NT2/D1 (cell line): ENCODE results near the gene AZU1.

Source experiments
- DNase-seq: peaks from one replicate; pipeline ENCODE4 v3.0.0-alpha.2; 2011; ENCODE audit warnings: low read depth, low spot score
- H3K27me3 ChIP-seq: 2 replicates; pipeline ENCODE4 v1.6.0; 2011; ENCODE audit warnings: mild to moderate bottlenecking; ENCODE audit not compliant: insufficient read length, insufficient read depth
- H3K36me3 ChIP-seq: 2 replicates; pipeline ENCODE4 v1.6.1; 2011; ENCODE audit warnings: mild to moderate bottlenecking, low read length, mixed read lengths; ENCODE audit not compliant: insufficient read depth, insufficient read length
- H3K4me1 ChIP-seq: 2 replicates; pipeline ENCODE4 v1.5.1; 2011; ENCODE audit not compliant: insufficient read depth, insufficient read length
- H3K4me3 ChIP-seq: 2 replicates; pipeline ENCODE4 v1.5.1; 2011; ENCODE audit warnings: low read depth; ENCODE audit not compliant: insufficient read length
- H3K9ac ChIP-seq: 2 replicates; pipeline ENCODE4 v1.6.0; 2011; ENCODE audit warnings: low read depth; ENCODE audit not compliant: insufficient read length
- H3K9me3 ChIP-seq: 2 replicates; pipeline ENCODE4 v1.5.1; 2011; ENCODE audit warnings: mild to moderate bottlenecking, low read length; ENCODE audit not compliant: insufficient read depth
- SUZ12 ChIP-seq: IDR thresholded peaks from 2 replicates; pipeline ENCODE4 v1.6.1; 2011; ENCODE audit not compliant: insufficient read length, insufficient read depth; ENCODE audit errors: extremely low read depth
- YY1 ChIP-seq: IDR thresholded peaks from 2 replicates; pipeline ENCODE4 v1.6.1; 2011; ENCODE audit not compliant: insufficient read length, insufficient read depth
- ZNF274 ChIP-seq: IDR thresholded peaks from 2 replicates; pipeline ENCODE4 v1.6.1; 2011; ENCODE audit warnings: mild to moderate bottlenecking, low read depth, low read length

The AZU1 gene

GRCh38 chr19:827710-828321 is at the start of gene AZU1:
Gene AZU1, plus strand, starts transcription at chr19:827837. Its CDS starts 10 bp downstream, at chr19:827847.
- no peaks in the 10 kb centered on the region for H3K36me3 ChIP-seq
- TF ChIP-seq ZNF274 (no peak), SUZ12 (no peak), YY1 (no peak)
- H3K27me3 ChIP-seq = no peaks in the 10 kb centered on the region
- DNase-seq = no peak
- peaks cover 12% of the 10 kb centered on the region for H3K4me1 ChIP-seq
- H3K4me3 ChIP-seq = no peak within 1 kb of the TSS
- no peaks in the 10 kb centered on the region for H3K9me3 ChIP-seq
- no peak within 1 kb of the TSS for H3K9ac ChIP-seq

- TF ChIP-seq SUZ12 = no peak
- no peak for TF ChIP-seq ZNF274
- no peak for TF ChIP-seq YY1
- Histone ChIP-seq H3K9ac (peak overlapping the region; percentile 44), H3K4me3 (no peak overlapping the region), H3K36me3 (peaks cover 4% of the 10 kb centered on the region), H3K4me1 (peaks cover 6% of the 10 kb centered on the region), H3K9me3 (no peaks in the 10 kb centered on the region), H3K27me3 (no peaks in the 10 kb centered on the region)
- DNase-seq = no peak
Observed at GRCh38 chr19:778910-779653, 48.6 kb upstream of the AZU1 start.

- peaks cover 9% of the 10 kb centered on the region for H3K4me1 ChIP-seq
- no peak overlapping the region for H3K4me3 ChIP-seq
- no peak for DNase-seq
- peak overlapping the region; percentile 11 for H3K9ac ChIP-seq
- H3K27me3 ChIP-seq = no peaks in the 10 kb centered on the region
- TF ChIP-seq YY1 (no peak), ZNF274 (no peak), SUZ12 (no peak)
- H3K9me3 ChIP-seq = no peaks in the 10 kb centered on the region
- peaks cover 15% of the 10 kb centered on the region for H3K36me3 ChIP-seq
Observed at GRCh38 chr19:780935-781334, 46.7 kb upstream of the AZU1 start.

- DNase-seq = no peak
- no peak for TF ChIP-seq ZNF274
- no peak for TF ChIP-seq YY1
- TF ChIP-seq SUZ12 = no peak
- Histone ChIP-seq H3K4me1 (peaks cover 9% of the 10 kb centered on the region), H3K36me3 (peaks cover 15% of the 10 kb centered on the region), H3K4me3 (peak overlapping the region; percentile 64), H3K9me3 (no peaks in the 10 kb centered on the region), H3K27me3 (no peaks in the 10 kb centered on the region), H3K9ac (peak overlapping the region; percentile 86)
Observed at GRCh38 chr19:781800-782184, 45.8 kb upstream of the AZU1 start.

GRCh38 chr19:782185-782877 is 45.3 kb upstream of the AZU1 start:
- TF ChIP-seq ZNF274 (no peak), YY1 (no peak), SUZ12 (no peak)
- Histone ChIP-seq H3K9ac (peak overlapping the region; percentile 86), H3K4me3 (peak overlapping the region; percentile 64), H3K27me3 (no peaks in the 10 kb centered on the region), H3K36me3 (peaks cover 18% of the 10 kb centered on the region), H3K4me1 (peaks cover 9% of the 10 kb centered on the region), H3K9me3 (no peaks in the 10 kb centered on the region)
- peak; percentile 69 for DNase-seq

- peaks cover 25% of the 10 kb centered on the region for H3K36me3 ChIP-seq
- TF ChIP-seq ZNF274 (no peak), SUZ12 (no peak), YY1 (no peak)
- DNase-seq = no peak
- no peaks in the 10 kb centered on the region for H3K27me3 ChIP-seq
- peak overlapping the region; percentile 64 for H3K4me3 ChIP-seq
- H3K4me1 ChIP-seq = peaks cover 9% of the 10 kb centered on the region
- H3K9ac ChIP-seq = peak overlapping the region; percentile 80
- H3K9me3 ChIP-seq = no peaks in the 10 kb centered on the region
Observed at GRCh38 chr19:782878-783668, 44.6 kb upstream of the AZU1 start.

GRCh38 chr19:784541-784940 is 43.1 kb upstream of the AZU1 start:
- no peaks in the 10 kb centered on the region for H3K27me3 ChIP-seq

More at GRCh38 chr19:784541-784940, 43.1 kb upstream of the AZU1 start:
- Histone ChIP-seq H3K9ac (peak overlapping the region; percentile 76), H3K9me3 (no peaks in the 10 kb centered on the region), H3K4me1 (peaks cover 15% of the 10 kb centered on the region), H3K36me3 (peaks cover 23% of the 10 kb centered on the region), H3K4me3 (no peak overlapping the region)
- TF ChIP-seq SUZ12 (no peak), YY1 (no peak), ZNF274 (no peak)
- DNase-seq = no peak
